Large intestine (tissue), 3 donors: ENCODE results near the gene CDKN2AIP. TPM values are rescaled to one million over a fixed set of nuclear protein-coding genes. Genes with fewer than 3 reads are reported as not detected.
"Not testable (repeated sequence)": the region's sequence is repeated elsewhere in the genome, so short reads cannot be mapped to it uniquely, and the experiment has no call there.

Experiments used
- DNase-seq, 2 donors: peaks; one replicate each; pipeline versions ENCODE4 v3.0.0 to v3.0.0-alpha.2; 2013
- H3K27ac ChIP-seq: one replicate; pipeline ENCODE4 v1.5.1; 2013; ENCODE audit warnings: low read length
- H3K27me3 ChIP-seq: 2 replicates; pipeline ENCODE4 v1.6.1; 2013; ENCODE audit warnings: low read length; ENCODE audit not compliant: control insufficient read depth, insufficient read depth
- H3K36me3 ChIP-seq: 2 replicates; pipeline ENCODE4 v1.6.1; 2013; ENCODE audit warnings: low read length; ENCODE audit not compliant: control insufficient read depth, insufficient read depth
- H3K4me1 ChIP-seq: one replicate; pipeline ENCODE4 v1.6.1; 2013; ENCODE audit warnings: low read length; ENCODE audit not compliant: control insufficient read depth, insufficient read depth
- H3K4me3 ChIP-seq: one replicate; pipeline ENCODE4 v1.5.1; 2013; ENCODE audit warnings: low read length
- H3K9me3 ChIP-seq: one replicate; pipeline ENCODE4 v1.6.1; 2013; ENCODE audit warnings: mild to moderate bottlenecking, low read depth, low read length, moderate library complexity; ENCODE audit not compliant: control insufficient read depth
- WGBS: methylation state at CpG from one replicate; pipeline ENCODE4 v1.1.5; 2013; ENCODE audit warnings: low lambda C conversion rate; ENCODE audit not compliant: insufficient coverage; 5-methylcytosine and 5-hydroxymethylcytosine counted together
- polyA plus RNA-seq: library from polyadenylated mRNA; unstranded; fragments of 120-200 nt; gene quantifications from one replicate; pipeline ENCODE4 v1.2.1, GENCODE V29; 2013

The CDKN2AIP gene
- polyA plus RNA-seq, 1 donor, result 32.1 TPM

DNA sequence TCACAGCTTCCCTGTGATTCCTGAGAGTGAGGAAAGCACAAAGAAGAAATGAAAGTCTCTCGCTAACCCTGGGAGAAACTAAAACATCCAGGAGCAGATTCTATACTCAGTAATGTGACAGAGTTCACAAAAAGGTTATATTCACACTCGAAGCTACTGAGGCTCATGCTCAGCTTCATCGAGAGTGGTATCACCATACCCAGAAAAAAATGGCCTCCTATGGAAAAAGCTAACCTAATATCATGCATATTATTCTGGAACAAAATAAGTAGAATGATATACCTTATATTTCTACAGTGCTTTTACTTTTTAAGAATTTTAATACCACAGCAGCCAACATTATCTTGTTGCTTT is 13.5 kb upstream of the CDKN2AIP start:
- no peaks in the 10 kb centered on the region for H3K36me3 ChIP-seq
- peak overlapping the region; percentile 2 for H3K27ac ChIP-seq
- no CpG with 5 or more reads among the region's 3 CpGs for WGBS
- no peaks in the 10 kb centered on the region for H3K4me1 ChIP-seq
- H3K9me3 ChIP-seq, result no peaks in the 10 kb centered on the region
- no peak for DNase-seq
- H3K4me3 ChIP-seq, result no peak overlapping the region
- no peaks in the 10 kb centered on the region for H3K27me3 ChIP-seq

DNA sequence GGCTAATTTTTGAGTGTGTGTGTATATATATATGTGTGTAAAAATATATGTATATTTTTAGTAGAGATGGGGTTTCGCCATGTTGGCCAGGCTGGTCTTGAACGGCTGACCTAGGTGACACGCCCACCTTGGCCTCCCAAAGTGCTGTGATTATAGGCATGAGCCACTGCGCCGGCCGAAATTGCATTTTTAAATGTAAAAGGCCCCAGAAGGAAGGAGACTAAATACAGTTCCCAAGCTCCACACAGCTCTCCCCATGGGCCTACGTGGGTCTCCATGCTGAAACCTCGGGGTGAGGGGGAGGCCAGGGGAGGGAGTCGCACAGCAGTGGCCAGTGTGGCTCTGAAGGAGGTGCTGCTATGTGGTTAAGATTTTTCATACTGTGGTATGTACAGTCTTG is 12.8 kb upstream of the CDKN2AIP start:
- no peak for DNase-seq
- no peak overlapping the region for H3K27ac ChIP-seq
- H3K36me3 ChIP-seq, result no peaks in the 10 kb centered on the region
- H3K27me3 ChIP-seq, result no peaks in the 10 kb centered on the region
- no peak overlapping the region for H3K4me3 ChIP-seq
- WGBS, result no CpG with 5 or more reads among the region's 9 CpGs
- H3K9me3 ChIP-seq, result no peaks in the 10 kb centered on the region
- H3K4me1 ChIP-seq, result peaks cover 3% of the 10 kb centered on the region

DNA sequence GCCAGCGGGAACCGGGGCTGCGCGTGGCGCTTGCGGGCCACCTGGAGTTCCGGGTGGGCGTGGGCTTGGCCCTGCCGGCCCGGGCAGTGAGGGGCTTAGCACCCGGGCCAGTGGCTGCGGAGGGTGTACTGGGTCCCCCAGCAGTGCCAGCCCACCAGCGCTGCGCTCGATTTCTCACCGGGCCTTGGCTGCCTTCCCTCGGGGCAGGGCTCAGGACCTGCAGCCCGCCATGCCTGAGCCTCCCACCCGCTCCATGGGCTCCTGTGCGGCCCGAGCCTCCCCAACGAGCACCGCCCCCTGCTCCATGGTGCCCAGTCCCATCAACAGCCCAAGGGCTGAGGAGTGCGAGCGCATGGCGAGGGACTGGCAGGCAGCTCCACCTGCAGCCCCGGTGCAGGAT is 11.3 kb upstream of the CDKN2AIP start:
- WGBS, result no CpG with 5 or more reads among the region's 27 CpGs
- not testable (repeated sequence) for H3K4me3 ChIP-seq, H3K36me3 ChIP-seq, H3K27me3 ChIP-seq, H3K27ac ChIP-seq, DNase-seq, H3K9me3 ChIP-seq
- peaks cover 12% of the 10 kb centered on the region for H3K4me1 ChIP-seq

DNA sequence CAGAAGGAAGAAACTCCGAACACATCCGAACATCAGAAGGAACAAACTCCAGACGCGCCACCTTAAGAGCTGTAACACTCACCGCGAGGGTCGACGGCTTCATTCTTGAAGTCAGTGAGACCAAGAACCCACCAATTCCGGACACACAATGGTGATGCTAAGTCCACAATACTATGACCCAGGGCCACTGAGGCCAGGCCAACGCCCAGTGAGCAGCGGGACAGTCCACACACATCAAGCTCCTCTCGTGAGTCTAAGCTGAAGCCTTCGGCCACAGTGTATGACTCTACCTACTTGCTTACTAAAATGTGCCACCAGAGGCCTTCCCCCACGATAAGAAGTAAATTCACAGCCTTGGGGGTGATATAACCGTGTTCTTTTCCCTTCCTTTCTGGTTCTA is 10.2 kb upstream of the CDKN2AIP start:
- DNase-seq, result no peak
- no peak overlapping the region for H3K27ac ChIP-seq
- H3K36me3 ChIP-seq, result no peaks in the 10 kb centered on the region
- no CpG with 5 or more reads among the region's 15 CpGs for WGBS
- H3K27me3 ChIP-seq, result no peaks in the 10 kb centered on the region
- no peaks in the 10 kb centered on the region for H3K9me3 ChIP-seq
- H3K4me3 ChIP-seq, result no peak overlapping the region
- H3K4me1 ChIP-seq, result peaks cover 14% of the 10 kb centered on the region

DNA sequence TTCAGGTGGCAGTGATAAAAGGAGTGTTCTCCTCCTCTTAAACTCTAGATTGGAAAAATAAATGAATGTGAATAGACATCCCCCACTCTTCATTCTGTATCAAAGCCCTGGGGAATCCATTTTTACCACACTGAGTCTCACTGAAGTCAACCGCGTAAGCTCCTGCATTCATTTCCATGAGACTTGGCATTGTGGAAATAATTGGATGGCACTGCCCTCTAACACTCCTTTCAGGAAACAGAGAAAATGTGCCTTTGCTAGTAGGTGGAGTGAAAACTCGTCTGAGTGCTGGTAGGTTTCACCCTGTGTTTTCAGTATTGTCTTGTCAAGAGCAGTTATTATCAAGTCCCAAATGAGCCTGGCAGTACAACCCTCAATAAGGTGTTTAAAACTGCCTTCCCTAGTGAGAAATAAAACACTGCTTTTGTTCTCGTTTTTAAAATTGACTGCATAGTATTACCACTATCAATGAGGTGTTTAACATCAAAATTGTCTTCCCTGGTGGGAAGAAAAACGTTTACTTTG is 9.7 kb upstream of the CDKN2AIP start:
- Histone ChIP-seq H3K27ac (no peak overlapping the region), H3K4me1 (peaks cover 17% of the 10 kb centered on the region), H3K4me3 (no peak overlapping the region), H3K36me3 (no peaks in the 10 kb centered on the region), H3K9me3 (no peaks in the 10 kb centered on the region), H3K27me3 (no peaks in the 10 kb centered on the region)
- no peak for DNase-seq
- WGBS, result no CpG with 5 or more reads among the region's 5 CpGs

DNA sequence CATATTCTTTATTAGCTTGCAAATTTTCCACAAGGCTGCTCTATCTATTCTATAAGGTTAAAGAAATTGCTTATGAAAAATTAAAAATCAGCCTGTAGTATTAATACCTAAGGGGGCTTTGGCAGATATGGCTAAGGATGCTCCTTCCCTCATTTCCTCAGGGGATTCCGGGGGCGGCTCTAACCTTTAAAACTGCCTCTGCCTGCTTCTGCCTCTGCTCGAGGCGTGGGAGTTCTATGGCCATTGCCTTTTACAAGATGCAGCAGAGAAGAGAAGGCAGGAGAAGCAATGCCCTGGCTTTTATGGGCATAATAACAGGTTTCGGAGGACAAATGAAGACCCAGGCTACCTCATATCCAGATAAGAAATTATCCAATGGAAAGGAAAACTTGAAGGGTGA is 8.6 kb upstream of the CDKN2AIP start:
- Histone ChIP-seq H3K36me3 (no peaks in the 10 kb centered on the region), H3K9me3 (no peaks in the 10 kb centered on the region), H3K27ac (no peak overlapping the region), H3K4me3 (no peak overlapping the region), H3K27me3 (no peaks in the 10 kb centered on the region), H3K4me1 (peaks cover 23% of the 10 kb centered on the region)
- WGBS, result no CpG with 5 or more reads among the region's 5 CpGs
- DNase-seq, result no peak

DNA sequence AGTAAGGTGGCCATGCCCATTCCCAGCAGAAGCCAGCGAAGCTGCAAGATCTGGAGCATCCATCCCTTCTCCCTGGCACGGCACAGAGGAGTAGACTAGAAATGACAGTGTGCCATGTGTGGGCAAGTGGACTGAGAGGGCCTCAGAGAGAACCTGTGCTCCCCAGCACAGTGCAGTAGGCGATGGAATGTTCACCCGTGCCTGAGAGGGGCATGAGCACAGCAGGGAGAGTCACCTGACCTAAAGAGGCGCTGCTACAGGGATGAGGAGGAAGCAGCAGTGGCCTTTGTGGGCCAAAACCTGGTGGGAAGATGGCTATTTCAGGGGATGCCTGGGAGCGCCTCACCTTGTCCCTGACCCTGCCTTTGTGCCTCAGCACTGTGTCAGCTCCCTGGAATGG is 8.0 kb upstream of the CDKN2AIP start:
- H3K27ac ChIP-seq, result no peak overlapping the region
- H3K36me3 ChIP-seq, result no peaks in the 10 kb centered on the region
- DNase-seq, result peak in 1 of 2 donors; percentile 42
- no peaks in the 10 kb centered on the region for H3K27me3 ChIP-seq
- no CpG with 5 or more reads among the region's 6 CpGs for WGBS
- H3K4me1 ChIP-seq, result peaks cover 28% of the 10 kb centered on the region
- no peak overlapping the region for H3K4me3 ChIP-seq
- no peaks in the 10 kb centered on the region for H3K9me3 ChIP-seq

DNA sequence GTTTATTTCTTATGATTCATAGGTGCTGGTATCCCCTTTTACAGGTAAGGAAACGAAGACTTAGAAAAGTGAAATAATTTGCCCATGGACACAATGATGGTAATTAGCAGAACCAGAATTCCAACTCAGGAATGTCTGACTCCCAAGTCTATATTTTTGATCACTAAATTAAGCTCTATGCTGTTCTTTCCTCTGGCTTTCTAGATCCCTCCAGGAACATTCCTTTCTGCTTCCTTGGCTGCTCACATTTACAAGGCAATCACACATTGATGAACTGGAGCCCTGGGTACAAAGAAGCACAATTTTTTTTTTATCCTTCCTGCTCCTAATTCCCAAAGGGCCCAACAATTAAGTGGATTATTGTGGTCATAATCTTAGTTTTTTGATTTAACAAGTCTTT is 7.0 kb upstream of the CDKN2AIP start:
- H3K27ac ChIP-seq, result peak overlapping the region; percentile 91
- H3K27me3 ChIP-seq, result no peaks in the 10 kb centered on the region
- DNase-seq, result peak in 1 of 2 donors; percentile 31
- H3K4me1 ChIP-seq, result peaks cover 38% of the 10 kb centered on the region
- H3K9me3 ChIP-seq, result no peaks in the 10 kb centered on the region
- no CpG with 5 or more reads among the region's 1 CpG for WGBS
- H3K36me3 ChIP-seq, result no peaks in the 10 kb centered on the region
- H3K4me3 ChIP-seq, result no peak overlapping the region

DNA sequence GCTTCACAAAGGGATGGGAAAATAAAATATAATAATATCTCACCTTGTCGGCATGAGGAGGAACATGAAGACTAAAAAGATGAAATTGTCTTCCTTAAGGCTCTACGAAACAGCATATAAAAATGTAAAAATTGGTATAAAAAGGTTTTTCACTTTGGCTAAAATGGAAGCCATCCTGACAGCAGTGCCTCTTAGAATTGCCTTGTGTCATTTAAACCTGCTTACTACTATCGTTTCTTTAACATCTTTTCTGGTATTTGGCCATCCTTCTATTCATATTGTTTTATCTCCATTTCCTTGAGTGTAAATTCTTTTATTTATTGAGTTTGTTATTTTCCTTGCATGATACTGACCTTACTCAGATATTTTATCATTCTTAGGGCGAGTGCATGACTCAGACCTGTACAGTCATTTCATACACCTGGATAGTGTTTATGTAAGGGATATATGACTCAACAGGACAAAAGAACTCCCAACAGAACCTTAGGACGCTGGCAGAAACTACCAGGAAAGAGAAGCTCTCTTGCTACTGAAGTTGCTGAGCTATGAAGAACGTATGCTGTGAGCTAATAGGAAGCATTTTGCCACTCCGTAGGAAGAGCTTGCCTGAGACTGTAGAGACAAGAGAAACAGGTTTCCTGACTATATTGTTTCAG is 5.8 kb upstream of the CDKN2AIP start:
- WGBS, result 64% methylated on average over 3 of the region's 7 CpGs
- Histone ChIP-seq H3K27me3 (no peaks in the 10 kb centered on the region), H3K27ac (peak overlapping the region; percentile 91), H3K36me3 (no peaks in the 10 kb centered on the region), H3K4me3 (no peak overlapping the region), H3K4me1 (peaks cover 43% of the 10 kb centered on the region), H3K9me3 (no peaks in the 10 kb centered on the region)
- DNase-seq, result peak; percentile 84 to 95

DNA sequence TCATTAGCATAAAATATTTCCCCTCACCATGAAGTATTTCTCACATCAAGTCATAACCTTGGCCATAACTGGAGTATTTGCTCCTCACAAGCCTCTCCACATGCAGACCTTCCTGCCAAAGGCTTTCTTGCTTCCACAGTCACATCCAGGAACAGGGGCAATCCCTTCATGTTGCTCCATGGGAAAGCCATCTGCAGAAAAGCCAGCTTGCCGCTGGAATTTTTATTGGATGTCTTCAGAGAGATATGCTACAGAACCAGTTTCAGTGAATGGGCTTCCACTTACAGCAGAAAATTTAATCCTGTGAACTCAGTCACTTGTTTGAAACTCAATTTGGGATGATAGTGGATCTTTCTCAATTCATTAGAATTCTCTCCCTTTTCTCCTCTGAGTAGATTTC is 3.2 kb upstream of the CDKN2AIP start:
- WGBS, result no CpG with 5 or more reads among the region's 1 CpG
- peaks cover 8% of the 10 kb centered on the region for H3K9me3 ChIP-seq
- H3K27ac ChIP-seq, result peak overlapping the region; percentile 67
- H3K36me3 ChIP-seq, result peaks cover 4% of the 10 kb centered on the region
- H3K4me3 ChIP-seq, result no peak overlapping the region
- peak; percentile 55 to 79 for DNase-seq
- H3K27me3 ChIP-seq, result no peaks in the 10 kb centered on the region
- H3K4me1 ChIP-seq, result peaks cover 47% of the 10 kb centered on the region

DNA sequence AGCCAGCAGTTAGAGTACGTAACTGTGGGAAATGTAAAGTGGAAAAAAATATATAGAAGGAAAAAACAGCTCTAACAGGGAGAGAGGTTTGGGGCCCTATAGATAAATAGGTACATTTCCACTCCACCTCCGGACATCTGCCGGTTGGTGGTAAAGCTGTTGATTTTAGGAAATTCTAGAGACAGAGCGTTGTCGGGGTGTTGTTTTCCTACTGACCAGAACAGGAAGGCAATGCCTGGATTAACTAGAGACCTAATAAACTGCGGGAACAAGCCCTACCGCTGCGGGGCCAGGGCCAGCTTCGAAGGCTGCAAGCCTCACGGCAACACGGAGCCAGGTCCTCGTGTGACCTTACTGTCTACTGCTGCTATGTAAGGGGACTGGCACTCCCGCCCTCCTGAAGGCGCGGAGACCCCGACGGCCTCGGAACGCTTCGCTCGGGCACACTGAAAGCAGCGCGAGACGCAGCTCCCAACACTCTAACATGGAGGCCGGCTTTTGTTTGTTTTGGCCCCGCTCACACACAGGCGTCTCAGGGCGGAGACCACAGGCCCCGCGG is 702 bp upstream of the CDKN2AIP start:
- WGBS, result 33% methylated on average over 1 of the region's 30 CpGs
- Histone ChIP-seq H3K9me3 (peaks cover 8% of the 10 kb centered on the region), H3K4me3 (peak overlapping the region; percentile 98), H3K27ac (peak overlapping the region; percentile 99), H3K27me3 (no peaks in the 10 kb centered on the region), H3K36me3 (peaks cover 17% of the 10 kb centered on the region), H3K4me1 (peaks cover 41% of the 10 kb centered on the region)
- DNase-seq, result no peak
